Activated CD4-positive, alpha-beta T cell treated with anti-CD3 and anti-CD28 coated beads for 4 hours (primary cell): ENCODE measurements around the gene LLGL1.
"Not testable (repeated sequence)": the region's sequence is repeated elsewhere in the genome, so short reads cannot be mapped to it uniquely, and the experiment has no call there.

Experiments
- DNase-seq, 2 donors: peaks; one replicate each; pipeline ENCODE4 v3.0.0-alpha.2; 2020

Gene LLGL1

GRCh38 chr17:18194804-18195203 lies 30.6 kb upstream of the LLGL1 start:
- DNase-seq = no peak

GRCh38 chr17:18195246-18195645 lies 30.2 kb upstream of the LLGL1 start:
- DNase-seq = no peak

GRCh38 chr17:18197535-18198194 lies 27.8 kb upstream of the LLGL1 start:
- no peak for DNase-seq

GRCh38 chr17:18198530-18198929 lies 26.9 kb upstream of the LLGL1 start:
- no peak for DNase-seq

GRCh38 chr17:18201108-18201507 lies 24.3 kb upstream of the LLGL1 start:
- DNase-seq = no peak

- DNase-seq = no peak
These were observed 22.1 kb upstream of the LLGL1 start for GRCh38 chr17:18203308-18203707.

- no peak for DNase-seq
These were observed 19.6 kb upstream of the LLGL1 start for GRCh38 chr17:18205861-18206260.

- DNase-seq = no peak
These were observed 18.5 kb upstream of the LLGL1 start for GRCh38 chr17:18206962-18207361.

GRCh38 chr17:18208092-18208491 lies 17.3 kb upstream of the LLGL1 start:
- no peak for DNase-seq

- no peak for DNase-seq
These were observed 11.7 kb upstream of the LLGL1 start for GRCh38 chr17:18213666-18214270.

- not testable (repeated sequence) for DNase-seq
These were observed 8.5 kb upstream of the LLGL1 start for GRCh38 chr17:18216906-18217305.

- peak; percentile 62 to 76 for DNase-seq
These were observed 7.9 kb upstream of the LLGL1 start for GRCh38 chr17:18217412-18218015.

GRCh38 chr17:18218756-18219415 lies 6.5 kb upstream of the LLGL1 start:
- no peak for DNase-seq

- no peak for DNase-seq
These were observed 1.4 kb upstream of the LLGL1 start for GRCh38 chr17:18224053-18224386.

- DNase-seq = no peak
These were observed 881 bp upstream of the LLGL1 start for GRCh38 chr17:18224387-18225120.

GRCh38 chr17:18225642-18226283 lies 328 bp downstream of the LLGL1 start:
- DNase-seq = no peak

GRCh38 chr17:18226284-18226945 lies 980 bp downstream of the LLGL1 start:
- peak in 1 of 2 donors; percentile 10 for DNase-seq

- no peak for DNase-seq
These were observed 2.2 kb downstream of the LLGL1 start for GRCh38 chr17:18227635-18228034.

GRCh38 chr17:18228176-18228682 lies 2.8 kb downstream of the LLGL1 start:
- no peak for DNase-seq

GRCh38 chr17:18229254-18229653 lies 3.8 kb downstream of the LLGL1 start:
- DNase-seq = no peak

- DNase-seq = no peak
These were observed 4.3 kb downstream of the LLGL1 start for GRCh38 chr17:18229771-18230170.
